ENCODE data around the gene POLR3K. TPM values are rescaled to one million over a fixed set of nuclear protein-coding genes. Genes with fewer than 3 reads are reported as not detected.

The POLR3K gene
- 10 to 100 TPM; 63.0 to 63.6 TPM for total RNA-seq

GRCh38 chr16:53346-54236 is at the start of gene POLR3K, which contains the start of gene SNRNP25:
TSS of gene POLR3K (minus strand) at chr16:53608. CDS start at chr16:53586, 22 bp downstream.
TSS of gene SNRNP25 (plus strand) at chr16:53828. CDS start at chr16:54017, 189 bp downstream.
- POLR2A ChIA-PET, result interaction anchor here (0.6 to 1.0 kb wide), 5 partner anchors 32 to 583 kb away, joined by 3 to 4 read pairs (median 3); no protein-coding TSS in a partner anchor
- CTCF ChIA-PET, result interaction anchor here (0.8 to 1.1 kb wide), 3 partner anchors 10 to 44 kb away, joined by 3 to 4 read pairs (median 3); no protein-coding TSS in a partner anchor

GRCh38 chr16:102060-102855 is 48.9 kb upstream of the POLR3K start:
- ChIA-PET CTCF (interaction anchor here (1.3 to 4.9 kb wide), 2 partner anchors 31 to 37 kb away, joined by 3 to 27 read pairs; no protein-coding TSS in a partner anchor), POLR2A (no interaction called here)

- ChIA-PET POLR2A (no interaction called here), CTCF (interaction anchor here (1.3 to 4.9 kb wide), 2 partner anchors 31 to 36 kb away, joined by 3 to 27 read pairs; no protein-coding TSS in a partner anchor)
These were observed 48.2 kb upstream of the POLR3K start for GRCh38 chr16:101586-101985.

- ChIA-PET POLR2A (no interaction called here), CTCF (interaction anchor here (0.7 kb wide), 1 partner anchor 41 kb away, joined by 3 read pairs; no protein-coding TSS in a partner anchor)
These were observed 47.6 kb upstream of the POLR3K start for GRCh38 chr16:100989-101388.

- POLR2A ChIA-PET, result interaction anchor here (0.8 kb wide), 1 partner anchor 44 kb away, joined by 3 read pairs; the partner anchor contains the start of genes POLR3K and SNRNP25
- CTCF ChIA-PET, result interaction anchor here (0.8 to 10.6 kb wide), 11 partner anchors 9 to 441 kb away, joined by 3 to 238 read pairs (median 13); partner anchors contain the start of genes MPG, POLR3K, RHBDF1 and SNRNP25
These were observed 44.4 kb upstream of the POLR3K start for GRCh38 chr16:97822-98221.

- ChIA-PET CTCF (interaction anchor here (0.6 to 10.6 kb wide), 29 partner anchors 10 to 516 kb away, joined by 3 to 238 read pairs (median 5); partner anchors contain the start of genes FAM234A, HBQ1, MPG and POLR3K), POLR2A (interaction anchor here (0.8 kb wide), 2 partner anchors 31 to 43 kb away, joined by 3 to 4 read pairs; partner anchors contain the start of genes POLR3K and SNRNP25)
These were observed 43.5 kb upstream of the POLR3K start for GRCh38 chr16:96935-97381.

GRCh38 chr16:94918-95265 is 41.5 kb upstream of the POLR3K start:
- POLR2A ChIA-PET, result no interaction called here

GRCh38 chr16:92431-93339 is 39.3 kb upstream of the POLR3K start:
- ChIA-PET POLR2A (no interaction called here), CTCF (interaction anchor here (0.9 to 10.6 kb wide), 3 partner anchors 9 to 26 kb away, joined by 3 to 238 read pairs (median 4); partner anchors contain the start of gene RHBDF1)

More at GRCh38 chr16:94918-95265, 41.5 kb upstream of the POLR3K start:
- CTCF ChIA-PET, result interaction anchor here (1.2 to 10.6 kb wide), 4 partner anchors 12 to 101 kb away, joined by 3 to 238 read pairs (median 20); partner anchors contain the start of genes MPG and RHBDF1

GRCh38 chr16:91484-91883 is 38.1 kb upstream of the POLR3K start:
- ChIA-PET POLR2A (interaction anchor here (0.6 kb wide), 1 partner anchor 39 kb away, joined by 3 read pairs; no protein-coding TSS in a partner anchor), CTCF (interaction anchor here (0.9 to 10.6 kb wide), 3 partner anchors 15 to 26 kb away, joined by 3 to 238 read pairs (median 5); partner anchors contain the start of gene RHBDF1)

- ChIA-PET CTCF (interaction anchor here (0.6 to 8.3 kb wide), 4 partner anchors 7 to 45 kb away, joined by 3 to 49 read pairs (median 6); no protein-coding TSS in a partner anchor), POLR2A (no interaction called here)
These were observed 36.2 kb upstream of the POLR3K start for GRCh38 chr16:89391-90302.

GRCh38 chr16:88613-89012 is 35.2 kb upstream of the POLR3K start:
- POLR2A ChIA-PET, result no interaction called here
- CTCF ChIA-PET, result interaction anchor here (2.3 to 8.3 kb wide), 2 partner anchors 8 to 23 kb away, joined by 7 to 49 read pairs; no protein-coding TSS in a partner anchor

GRCh38 chr16:86483-86952 is 33.1 kb upstream of the POLR3K start:
- ChIA-PET POLR2A (no interaction called here), CTCF (interaction anchor here (1.0 to 8.3 kb wide), 3 partner anchors 10 to 21 kb away, joined by 3 to 49 read pairs (median 7); no protein-coding TSS in a partner anchor)

- POLR2A ChIA-PET, result interaction anchor here (0.7 to 1.1 kb wide), 2 partner anchors 30 to 32 kb away, joined by 3 to 4 read pairs; partner anchors contain the start of genes POLR3K and SNRNP25
These were observed 32.5 kb upstream of the POLR3K start for GRCh38 chr16:85865-86264.

GRCh38 chr16:85407-85782 is 32.0 kb upstream of the POLR3K start:
- ChIA-PET CTCF (interaction anchor here (1.5 to 8.3 kb wide), 3 partner anchors 12 to 32 kb away, joined by 3 to 49 read pairs (median 14); no protein-coding TSS in a partner anchor), POLR2A (interaction anchor here (0.7 to 1.1 kb wide), 2 partner anchors 29 to 32 kb away, joined by 3 to 4 read pairs; partner anchors contain the start of genes POLR3K and SNRNP25)

More at GRCh38 chr16:85865-86264, 32.5 kb upstream of the POLR3K start:
- CTCF ChIA-PET, result interaction anchor here (1.5 to 8.3 kb wide), 3 partner anchors 11 to 31 kb away, joined by 3 to 49 read pairs (median 14); no protein-coding TSS in a partner anchor

- ChIA-PET POLR2A (interaction anchor here (0.7 to 1.1 kb wide), 2 partner anchors 29 to 31 kb away, joined by 3 to 4 read pairs; partner anchors contain the start of genes POLR3K and SNRNP25), CTCF (interaction anchor here (0.6 to 8.3 kb wide), 7 partner anchors 8 to 103 kb away, joined by 3 to 49 read pairs (median 4); partner anchors contain the start of gene RHBDF1)
These were observed 31.5 kb upstream of the POLR3K start for GRCh38 chr16:84718-85406.

Data from activated CD8-positive, alpha-beta memory T cell treated with anti-CD3 and anti-CD28 coated beads for 36 hours (primary cell).